Ishikawa (cell line): Measurements from ENCODE around the gene TMEM72.

Source experiments
- CEBPB ChIP-seq: IDR thresholded peaks from 2 replicates; pipeline ENCODE4 v1.6.1; 2012
- CREB1 ChIP-seq: IDR thresholded peaks from 2 replicates; pipeline ENCODE4 v1.6.1; 2012; ENCODE audit warnings: low read depth
- EGR1 ChIP-seq: IDR thresholded peaks from 2 replicates; pipeline ENCODE4 v1.6.1; 2012
- EP300 ChIP-seq: IDR thresholded peaks from 2 replicates; pipeline ENCODE4 v1.6.1; 2012; ENCODE audit warnings: borderline replicate concordance
- FOXM1 ChIP-seq: IDR thresholded peaks from 2 replicates; pipeline ENCODE4 v1.6.1; 2012; ENCODE audit warnings: low read depth, borderline replicate concordance
- MAX ChIP-seq: IDR thresholded peaks from 2 replicates; pipeline ENCODE4 v1.6.1; 2012
- NFIC ChIP-seq: IDR thresholded peaks from 2 replicates; pipeline ENCODE4 v1.6.1; 2012
- RAD21 ChIP-seq: IDR thresholded peaks from 2 replicates; pipeline ENCODE4 v1.6.1; 2012; ENCODE audit warnings: low read depth
- REST ChIP-seq: IDR thresholded peaks from 2 replicates; pipeline ENCODE4 v1.6.1; 2012; ENCODE audit warnings: low read depth, mild to moderate bottlenecking
- TAF1 ChIP-seq: IDR thresholded peaks from 2 replicates; pipeline ENCODE4 v1.6.1; 2012; ENCODE audit warnings: low read depth, mild to moderate bottlenecking
- TCF12 ChIP-seq: IDR thresholded peaks from 2 replicates; pipeline ENCODE4 v1.6.1; 2012; ENCODE audit warnings: low read depth
- TEAD4 ChIP-seq: IDR thresholded peaks from 2 replicates; pipeline ENCODE4 v1.6.1; 2012
- ZBTB7A ChIP-seq: IDR thresholded peaks from 2 replicates; pipeline ENCODE4 v1.6.1; 2012; ENCODE audit warnings: low read depth
- TF ChIP-seq, protein P1 (sequence below): IDR thresholded peaks from 2 replicates; pipeline ENCODE4 v1.6.1; 2012

The TMEM72 gene

DNA sequence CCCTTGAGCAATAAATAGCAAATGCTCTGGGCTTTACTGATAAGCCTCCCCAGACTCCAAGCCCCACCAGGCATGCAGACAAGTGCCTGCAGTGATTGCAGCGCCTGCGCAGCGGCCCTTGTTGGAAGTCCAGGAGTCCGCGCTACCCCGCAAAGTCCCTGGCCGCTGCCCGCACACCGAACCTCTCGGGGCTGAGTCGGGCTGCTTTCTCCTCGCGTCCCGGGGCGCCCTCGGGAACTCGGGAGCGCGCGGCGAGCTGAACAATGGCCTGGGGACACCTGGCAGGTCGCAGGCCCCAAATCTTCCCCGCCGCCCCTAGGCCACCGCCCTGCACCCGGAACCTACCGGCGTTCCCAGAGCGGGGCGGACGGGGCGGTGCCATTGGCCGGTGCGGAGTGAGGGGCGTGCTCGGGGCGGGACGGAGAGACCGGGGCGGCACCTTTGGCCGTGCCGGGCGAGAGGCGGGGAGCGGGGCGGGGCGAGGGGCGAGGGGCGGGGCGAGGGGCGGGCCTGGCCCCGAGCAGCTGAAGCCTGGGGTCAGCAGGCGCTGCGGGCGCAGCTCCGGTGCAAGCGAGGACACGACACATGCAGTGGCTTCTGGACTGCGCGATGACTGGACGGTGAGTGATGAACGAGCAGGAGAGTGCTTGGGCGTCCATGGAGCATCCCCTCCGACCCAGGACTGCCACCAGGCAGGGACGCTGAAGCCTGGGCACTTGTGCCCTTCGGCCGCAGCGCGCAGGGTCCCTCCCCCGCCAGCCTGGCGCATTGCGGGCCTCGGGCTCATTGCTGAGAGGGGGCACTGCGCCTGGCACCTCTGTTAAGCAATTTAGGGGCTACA, 48.3 kb downstream of the TMEM72 start, which contains the start of gene RASSF4:
TSS of gene RASSF4 (plus strand) at position 556 of the 841 bp plus-strand sequence. CDS start 10,401 bp downstream, outside the sequence.
- TF ChIP-seq, protein P1, sequence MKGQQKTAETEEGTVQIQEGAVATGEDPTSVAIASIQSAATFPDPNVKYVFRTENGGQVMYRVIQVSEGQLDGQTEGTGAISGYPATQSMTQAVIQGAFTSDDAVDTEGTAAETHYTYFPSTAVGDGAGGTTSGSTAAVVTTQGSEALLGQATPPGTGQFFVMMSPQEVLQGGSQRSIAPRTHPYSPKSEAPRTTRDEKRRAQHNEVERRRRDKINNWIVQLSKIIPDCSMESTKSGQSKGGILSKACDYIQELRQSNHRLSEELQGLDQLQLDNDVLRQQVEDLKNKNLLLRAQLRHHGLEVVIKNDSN, result 0 out of 2 replicates have a peak, but pooled peaks have one; percentile 6
- peak; percentile 50; the same call in 1 of the 2 replicates for TF ChIP-seq MAX
- TF ChIP-seq NFIC, result no peak
- peak; percentile 62; the same call in 1 of the 2 replicates for TF ChIP-seq TAF1

DNA sequence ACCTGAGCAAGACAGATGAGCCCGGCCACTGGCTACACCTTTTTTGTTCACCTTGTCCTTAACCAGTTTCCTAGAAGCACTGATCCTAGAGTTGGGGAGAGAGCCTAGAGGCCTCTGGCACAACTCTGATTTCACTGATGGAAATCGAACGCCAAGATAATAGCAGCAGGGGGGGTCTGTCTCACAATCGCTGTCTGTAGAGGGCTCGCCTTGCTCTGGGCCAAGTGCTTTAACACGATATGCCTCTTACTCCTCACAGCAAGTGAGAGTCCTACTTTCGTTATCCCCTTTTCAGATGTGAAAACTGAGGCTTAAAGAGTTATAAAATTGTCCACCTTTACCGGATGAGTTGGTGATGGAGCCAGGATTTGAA, 48.9 kb downstream of the TMEM72 start:
- TF ChIP-seq TAF1 (no peak), FOXM1 (no peak), TEAD4 (no peak), MAX (no peak), RAD21 (no peak), REST (no peak), EGR1 (no peak), ZBTB7A (no peak), EP300 (no peak), CREB1 (no peak), CEBPB (no peak), TCF12 (no peak)
- TF ChIP-seq, protein P1, result no peak

DNA sequence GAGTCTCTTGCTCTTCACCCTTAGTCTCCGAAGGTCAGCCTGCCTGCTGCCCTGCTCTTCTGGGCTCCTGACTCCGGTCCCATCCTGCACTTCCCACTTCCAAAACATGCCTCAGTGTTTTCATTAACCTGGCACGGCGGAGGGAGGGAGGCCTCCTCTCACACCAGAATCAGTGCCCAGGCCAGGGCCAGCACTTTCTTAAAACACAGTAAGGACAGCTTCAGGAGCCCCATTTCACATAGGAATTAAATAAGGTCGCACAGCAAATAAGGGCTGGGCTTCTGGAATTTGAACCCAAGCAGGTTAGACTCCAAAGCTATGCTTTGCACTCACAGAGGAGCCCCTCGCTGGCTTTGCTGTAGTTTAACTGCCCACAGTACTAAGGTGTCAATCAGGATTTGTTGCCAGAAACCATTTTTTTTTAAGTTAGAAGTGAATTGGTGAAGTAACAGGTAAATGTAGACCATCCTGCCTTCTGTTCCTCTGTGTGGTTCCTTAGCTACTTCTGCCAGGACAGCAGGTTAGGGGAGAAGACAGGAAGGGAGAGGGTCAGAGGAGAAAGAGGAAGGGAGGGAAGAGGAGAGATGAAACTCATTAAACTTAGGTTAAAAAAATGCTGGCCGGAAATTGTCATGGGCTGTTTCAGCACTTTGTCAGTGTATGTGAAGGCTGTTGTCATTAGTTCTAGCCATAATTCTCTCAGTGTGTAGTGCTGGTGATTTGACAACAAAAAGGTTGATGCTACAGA, 49.5 kb downstream of the TMEM72 start:
- TF ChIP-seq NFIC, result no peak
- no peak for TF ChIP-seq CEBPB
- TF ChIP-seq ZBTB7A, result no peak
- TF ChIP-seq TEAD4, result no peak
- TF ChIP-seq RAD21, result no peak
- TF ChIP-seq, protein P1, result no peak
- no peak for TF ChIP-seq EGR1
- TF ChIP-seq MAX, result no peak
- no peak for TF ChIP-seq FOXM1

DNA sequence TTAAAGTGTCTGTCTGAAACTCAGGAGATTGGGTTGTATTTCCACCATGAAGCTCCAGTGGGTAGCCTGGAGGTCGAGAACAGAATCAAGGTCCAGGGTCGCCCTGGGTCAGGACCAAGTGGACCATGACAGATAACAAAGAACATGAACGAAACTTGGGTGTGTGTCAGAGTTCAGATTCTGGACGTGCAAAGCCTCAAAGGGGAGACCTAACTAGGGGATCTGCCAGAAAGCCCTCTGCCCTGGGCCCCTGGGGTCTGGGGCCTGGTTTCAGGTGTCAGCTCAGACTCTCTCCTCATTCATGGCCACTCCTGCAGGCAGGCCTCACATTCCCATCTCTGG, 50.1 kb downstream of the TMEM72 start:
- TF ChIP-seq ZBTB7A, result no peak
- TF ChIP-seq, protein P1, result no peak
- TF ChIP-seq CEBPB, result no peak
- no peak for TF ChIP-seq NFIC
- TF ChIP-seq TCF12, result no peak
- TF ChIP-seq EP300, result no peak
- TF ChIP-seq TAF1, result no peak
- no peak for TF ChIP-seq CREB1
- no peak for TF ChIP-seq MAX
- no peak for TF ChIP-seq TEAD4
- no peak for TF ChIP-seq REST
